ENCODE data around the gene RNF44.
"Not testable (repeated sequence)": the region's sequence is repeated elsewhere in the genome, so short reads cannot be mapped to it uniquely, and the experiment has no call there.

The RNF44 gene

DNA sequence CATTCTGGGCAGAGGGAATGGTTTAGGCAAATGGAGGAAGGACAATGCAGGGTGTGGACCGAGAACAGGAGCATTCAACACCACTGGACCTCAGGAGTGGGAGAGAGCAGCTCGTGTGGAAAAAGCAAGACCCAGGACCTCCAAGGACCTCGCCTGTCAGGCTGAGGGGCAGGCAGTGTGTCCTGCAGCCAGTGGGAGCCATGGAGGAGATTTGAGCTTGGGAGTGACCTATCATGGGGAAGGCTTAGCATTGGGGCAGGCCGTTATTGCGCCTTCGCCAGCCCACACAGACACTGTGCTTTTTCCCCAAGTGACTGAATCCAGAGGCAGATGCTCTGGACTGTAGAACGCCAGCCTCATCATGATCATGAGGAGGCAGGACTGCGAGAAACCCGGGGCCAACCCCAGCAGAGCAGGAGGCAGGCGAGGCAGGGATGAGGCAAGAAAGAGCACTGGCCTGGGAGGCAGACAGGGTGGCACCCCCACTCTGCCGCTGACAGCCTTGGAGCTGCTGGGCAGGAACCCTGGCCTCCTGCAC lies 15.2 kb upstream of the RNF44 start:
- TF ChIP-seq, protein P1, sequence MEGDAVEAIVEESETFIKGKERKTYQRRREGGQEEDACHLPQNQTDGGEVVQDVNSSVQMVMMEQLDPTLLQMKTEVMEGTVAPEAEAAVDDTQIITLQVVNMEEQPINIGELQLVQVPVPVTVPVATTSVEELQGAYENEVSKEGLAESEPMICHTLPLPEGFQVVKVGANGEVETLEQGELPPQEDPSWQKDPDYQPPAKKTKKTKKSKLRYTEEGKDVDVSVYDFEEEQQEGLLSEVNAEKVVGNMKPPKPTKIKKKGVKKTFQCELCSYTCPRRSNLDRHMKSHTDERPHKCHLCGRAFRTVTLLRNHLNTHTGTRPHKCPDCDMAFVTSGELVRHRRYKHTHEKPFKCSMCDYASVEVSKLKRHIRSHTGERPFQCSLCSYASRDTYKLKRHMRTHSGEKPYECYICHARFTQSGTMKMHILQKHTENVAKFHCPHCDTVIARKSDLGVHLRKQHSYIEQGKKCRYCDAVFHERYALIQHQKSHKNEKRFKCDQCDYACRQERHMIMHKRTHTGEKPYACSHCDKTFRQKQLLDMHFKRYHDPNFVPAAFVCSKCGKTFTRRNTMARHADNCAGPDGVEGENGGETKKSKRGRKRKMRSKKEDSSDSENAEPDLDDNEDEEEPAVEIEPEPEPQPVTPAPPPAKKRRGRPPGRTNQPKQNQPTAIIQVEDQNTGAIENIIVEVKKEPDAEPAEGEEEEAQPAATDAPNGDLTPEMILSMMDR (IDR thresholded peaks at IDR 0.05; ENCODE audit: low read depth, low read length) = no peak
- DNase-seq (ENCODE audit: extremely low read depth, low read depth) = no peak

DNA sequence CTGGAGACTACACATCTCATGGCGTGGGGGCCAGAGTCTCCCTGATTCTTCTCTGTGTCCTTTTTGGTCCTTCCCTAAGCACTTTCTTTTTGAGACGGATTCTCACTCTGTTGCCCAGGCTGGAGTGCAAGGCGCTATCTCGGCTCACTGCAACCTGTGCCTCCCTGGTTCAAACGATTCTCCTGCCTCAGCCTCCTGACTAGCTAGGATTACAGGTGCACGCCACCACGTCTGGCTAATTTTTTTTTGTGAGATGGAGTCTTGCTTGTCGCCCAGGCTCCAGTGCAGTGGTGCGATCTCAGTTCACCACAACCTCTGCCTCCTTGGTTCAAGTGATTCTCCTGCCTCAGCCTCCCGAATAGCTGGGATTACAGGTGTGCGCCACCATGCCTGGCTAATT lies 13.7 kb upstream of the RNF44 start:
- DNase-seq (ENCODE audit: extremely low read depth, low read depth) = not testable (repeated sequence)

DNA sequence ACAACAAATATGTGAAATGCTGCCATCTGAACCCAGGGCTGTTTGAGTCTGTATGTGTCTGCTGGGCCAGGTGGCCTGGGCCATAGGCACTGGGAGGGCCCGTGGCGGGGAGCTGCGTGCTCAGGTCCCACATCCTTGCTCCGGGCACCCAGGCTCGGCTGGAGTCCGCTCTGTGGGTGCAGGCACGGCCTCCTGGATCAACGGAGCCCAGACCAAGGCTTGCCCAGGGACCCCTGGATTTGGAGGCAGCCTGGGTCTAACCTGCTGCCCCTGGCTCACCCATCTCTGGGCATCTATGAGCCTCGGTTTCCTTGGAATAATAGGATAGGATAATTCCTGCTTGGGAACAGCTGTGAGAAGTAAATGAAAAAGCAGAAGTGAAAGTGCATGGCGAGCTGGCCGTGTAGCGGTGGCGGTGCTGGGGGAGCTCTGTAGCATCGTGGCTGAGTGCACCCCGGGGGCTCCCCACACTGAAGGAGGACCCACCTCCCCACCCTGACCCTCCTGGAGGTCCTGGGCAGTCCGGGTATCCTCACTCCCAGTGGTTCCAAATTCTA lies 13.2 kb upstream of the RNF44 start:
- no peak for DNase-seq (ENCODE audit: extremely low read depth, low read depth)
- TF ChIP-seq, protein P1 (IDR thresholded peaks at IDR 0.05; ENCODE audit: low read depth, low read length) = no peak

DNA sequence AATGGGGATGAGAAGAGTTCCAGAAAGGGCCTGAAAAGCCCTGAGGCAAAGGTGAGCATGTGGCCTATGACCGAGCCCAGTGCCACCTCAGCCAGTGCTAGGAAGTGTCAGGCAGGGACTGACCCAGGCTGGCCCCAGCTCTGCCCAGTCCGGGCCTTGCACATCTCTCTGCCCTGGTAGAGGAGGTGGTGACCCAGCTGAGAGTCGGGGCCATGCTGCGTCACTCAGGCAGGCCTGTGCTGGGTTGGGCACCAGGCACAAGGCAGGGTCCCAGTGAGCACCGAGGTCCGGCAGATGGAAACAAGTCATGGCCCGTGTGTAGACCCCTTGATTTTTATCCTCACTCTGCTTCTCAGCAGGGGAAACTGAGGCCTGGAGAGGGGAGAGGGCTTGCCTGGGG lies 12.7 kb upstream of the RNF44 start:
- TF ChIP-seq, protein P1 (IDR thresholded peaks at IDR 0.05; ENCODE audit: low read depth, low read length) = no peak
- DNase-seq (ENCODE audit: extremely low read depth, low read depth) = no peak

DNA sequence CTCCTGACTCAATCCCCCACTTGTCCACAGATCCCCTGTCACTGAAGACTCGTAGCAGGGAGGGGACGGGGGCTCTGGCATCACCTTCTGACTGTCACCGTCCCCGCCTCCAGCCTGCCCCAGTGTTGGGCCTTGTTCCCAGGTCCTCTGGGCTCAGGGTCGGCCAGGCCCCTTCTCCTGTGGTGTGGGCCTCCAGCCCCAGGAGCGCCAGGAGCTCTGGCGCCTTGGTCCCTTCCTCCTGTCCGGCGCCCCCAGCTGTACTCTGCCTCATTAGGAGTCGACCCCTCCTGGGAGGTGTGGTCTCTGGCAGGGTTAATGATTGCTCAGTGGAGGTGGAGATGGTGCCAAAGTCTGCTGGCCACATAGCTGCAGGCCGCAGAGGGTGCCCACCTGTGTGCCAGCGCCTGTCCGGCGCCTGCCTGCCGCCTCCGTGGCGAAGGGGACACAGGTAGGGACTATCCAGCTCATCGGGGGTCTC lies 11.8 kb upstream of the RNF44 start, which contains the start of gene CDHR2:
TSS of gene CDHR2 (plus strand) at position 376 of the 478 bp plus-strand sequence. CDS start 16,011 bp downstream, outside the sequence.
- DNase-seq (ENCODE audit: extremely low read depth, low read depth) = no peak
- TF ChIP-seq, protein P1 (IDR thresholded peaks at IDR 0.05; ENCODE audit: low read depth, low read length) = no peak

DNA sequence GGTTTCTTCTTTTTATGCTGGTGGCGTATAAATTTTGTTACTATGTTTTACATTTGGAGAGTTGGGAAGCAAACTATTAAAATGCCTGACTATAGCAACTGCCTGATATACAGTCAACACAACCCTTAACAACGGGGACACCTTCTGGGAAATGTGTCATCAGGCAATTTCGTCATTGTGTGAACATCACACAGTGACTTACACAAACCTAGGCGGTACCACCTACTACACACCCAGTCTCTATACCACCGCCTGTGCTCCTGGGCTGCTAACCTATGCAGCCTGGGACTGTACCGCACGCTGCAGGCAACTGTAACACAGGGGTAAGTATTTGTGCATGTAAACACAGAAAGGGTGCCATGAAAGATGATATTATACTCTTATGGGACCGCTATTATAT lies 10.6 kb upstream of the RNF44 start:
- no peak for DNase-seq (ENCODE audit: extremely low read depth, low read depth)
- TF ChIP-seq, protein P1 (IDR thresholded peaks at IDR 0.05; ENCODE audit: low read depth, low read length) = no peak

DNA sequence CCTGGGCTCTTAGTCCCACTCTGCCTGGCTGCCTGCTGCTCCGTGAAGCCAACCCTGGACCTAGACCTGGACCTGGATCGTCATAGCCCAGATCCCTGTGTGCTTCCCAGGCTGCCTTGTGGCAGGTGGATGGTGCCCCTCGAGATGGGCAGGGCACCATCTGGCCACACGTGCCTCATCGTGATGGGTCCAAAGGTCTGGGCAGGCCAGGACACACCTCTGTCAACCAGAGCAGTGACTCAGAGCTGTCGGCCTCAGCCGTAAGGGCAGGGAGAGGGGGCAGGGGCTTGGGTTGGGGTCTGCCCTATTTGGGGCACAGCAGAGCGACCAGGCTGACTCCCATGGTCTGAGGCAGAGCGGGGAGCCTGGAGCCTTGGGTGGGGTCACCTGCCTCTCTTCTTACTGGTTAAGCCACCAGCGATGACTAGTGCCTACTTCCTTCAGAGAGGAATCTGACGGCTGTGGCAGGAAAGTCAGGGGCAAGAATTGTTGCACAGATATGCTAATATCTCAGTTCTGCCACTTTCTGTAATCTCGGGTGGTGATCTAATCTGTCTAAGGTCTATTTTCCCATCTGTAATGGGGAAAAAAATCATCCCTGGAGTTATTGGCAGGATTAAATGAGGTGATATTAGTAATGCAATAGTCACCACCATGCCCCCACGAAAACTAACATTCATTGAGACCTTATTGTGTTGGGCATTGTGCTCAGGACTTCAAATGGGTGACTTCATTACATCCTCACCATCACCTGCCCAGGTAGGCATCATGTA lies 8.7 kb upstream of the RNF44 start:
- TF ChIP-seq, protein P1 (IDR thresholded peaks at IDR 0.05; ENCODE audit: low read depth, low read length) = no peak

More for the DNA sequence above, 8.7 kb upstream of the RNF44 start:
- no peak for DNase-seq (ENCODE audit: extremely low read depth, low read depth)

Measured in AG09319 (cell line).